Osteocyte (in vitro differentiated cells): ENCODE measurements around the gene CDH4. TPM values are rescaled to one million over a fixed set of nuclear protein-coding genes. Genes with fewer than 3 reads are reported as not detected.

Source experiments
- DNase-seq: peaks from one replicate; pipeline ENCODE4 v3.0.0; 2021; ENCODE audit warnings: mixed read lengths; ENCODE audit not compliant: unreplicated experiment; ENCODE audit errors: extremely low spot score
- H3K27ac Mint-ChIP-seq: one replicate; pipeline ENCODE4 v1.8.0; 2021; ENCODE audit warnings: mild to moderate bottlenecking, mixed read lengths; ENCODE audit not compliant: unreplicated experiment
- H3K27me3 Mint-ChIP-seq: one replicate; pipeline ENCODE4 v1.8.0; 2021; ENCODE audit warnings: mixed read lengths; ENCODE audit not compliant: unreplicated experiment
- H3K36me3 Mint-ChIP-seq: one replicate; pipeline ENCODE4 v1.8.0; 2021; ENCODE audit warnings: mixed read lengths; ENCODE audit not compliant: unreplicated experiment
- H3K4me1 Mint-ChIP-seq: one replicate; pipeline ENCODE4 v1.8.0; 2021; ENCODE audit warnings: mixed read lengths; ENCODE audit not compliant: unreplicated experiment
- H3K4me3 Mint-ChIP-seq: one replicate; pipeline ENCODE4 v1.8.0; 2021; ENCODE audit warnings: mild to moderate bottlenecking, moderate library complexity, mixed read lengths; ENCODE audit not compliant: unreplicated experiment
- H3K9me3 Mint-ChIP-seq: one replicate; pipeline ENCODE4 v1.8.0; 2021; ENCODE audit warnings: mixed read lengths; ENCODE audit not compliant: unreplicated experiment
- total RNA-seq: library from RNA; stranded (reverse); gene quantifications from 2 replicates; pipeline ENCODE4 v1.2.1, GENCODE V29; 2021
- TF ChIP-seq, protein P1 (sequence below): fragments of 200-600 bp; sonication (generic); IDR thresholded peaks from 2 replicates; pipeline ENCODE4 v1.5.0; 2021; ENCODE audit warnings: antibody characterized with exemption, mild to moderate bottlenecking, moderate library complexity

The CDH4 gene
- total RNA-seq, 1 donor from 2014 or later, result 1.3 TPM

DNA sequence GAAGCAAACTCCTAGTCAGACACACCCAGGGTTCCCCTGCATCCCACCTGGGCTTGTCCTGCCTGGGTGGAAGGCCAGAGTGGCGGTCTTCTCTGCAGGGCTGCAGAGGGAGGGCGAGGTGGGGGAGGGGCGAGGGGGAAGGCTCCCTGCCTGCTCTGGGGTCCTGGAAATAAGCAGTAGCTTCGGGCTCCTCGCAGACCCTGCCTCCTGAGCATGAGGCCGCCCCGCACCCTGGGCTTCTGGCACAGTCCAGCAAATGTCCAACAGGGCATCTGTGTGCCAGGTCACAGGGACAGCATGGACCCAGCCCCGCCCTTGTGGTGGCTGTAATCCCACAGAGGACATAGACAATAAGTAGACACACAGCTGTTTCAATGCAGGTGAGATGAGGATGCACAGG, 619.9 kb downstream of the CDH4 start:
- no peaks in the 10 kb centered on the region for H3K4me1 Mint-ChIP-seq
- no peak for DNase-seq
- TF ChIP-seq, protein P1, sequence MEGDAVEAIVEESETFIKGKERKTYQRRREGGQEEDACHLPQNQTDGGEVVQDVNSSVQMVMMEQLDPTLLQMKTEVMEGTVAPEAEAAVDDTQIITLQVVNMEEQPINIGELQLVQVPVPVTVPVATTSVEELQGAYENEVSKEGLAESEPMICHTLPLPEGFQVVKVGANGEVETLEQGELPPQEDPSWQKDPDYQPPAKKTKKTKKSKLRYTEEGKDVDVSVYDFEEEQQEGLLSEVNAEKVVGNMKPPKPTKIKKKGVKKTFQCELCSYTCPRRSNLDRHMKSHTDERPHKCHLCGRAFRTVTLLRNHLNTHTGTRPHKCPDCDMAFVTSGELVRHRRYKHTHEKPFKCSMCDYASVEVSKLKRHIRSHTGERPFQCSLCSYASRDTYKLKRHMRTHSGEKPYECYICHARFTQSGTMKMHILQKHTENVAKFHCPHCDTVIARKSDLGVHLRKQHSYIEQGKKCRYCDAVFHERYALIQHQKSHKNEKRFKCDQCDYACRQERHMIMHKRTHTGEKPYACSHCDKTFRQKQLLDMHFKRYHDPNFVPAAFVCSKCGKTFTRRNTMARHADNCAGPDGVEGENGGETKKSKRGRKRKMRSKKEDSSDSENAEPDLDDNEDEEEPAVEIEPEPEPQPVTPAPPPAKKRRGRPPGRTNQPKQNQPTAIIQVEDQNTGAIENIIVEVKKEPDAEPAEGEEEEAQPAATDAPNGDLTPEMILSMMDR, result no peak
- H3K4me3 Mint-ChIP-seq, result no peak overlapping the region
- H3K9me3 Mint-ChIP-seq, result peaks cover 5% of the 10 kb centered on the region
- H3K27ac Mint-ChIP-seq, result no peak overlapping the region
- no peaks in the 10 kb centered on the region for H3K27me3 Mint-ChIP-seq
- H3K36me3 Mint-ChIP-seq, result no peaks in the 10 kb centered on the region

DNA sequence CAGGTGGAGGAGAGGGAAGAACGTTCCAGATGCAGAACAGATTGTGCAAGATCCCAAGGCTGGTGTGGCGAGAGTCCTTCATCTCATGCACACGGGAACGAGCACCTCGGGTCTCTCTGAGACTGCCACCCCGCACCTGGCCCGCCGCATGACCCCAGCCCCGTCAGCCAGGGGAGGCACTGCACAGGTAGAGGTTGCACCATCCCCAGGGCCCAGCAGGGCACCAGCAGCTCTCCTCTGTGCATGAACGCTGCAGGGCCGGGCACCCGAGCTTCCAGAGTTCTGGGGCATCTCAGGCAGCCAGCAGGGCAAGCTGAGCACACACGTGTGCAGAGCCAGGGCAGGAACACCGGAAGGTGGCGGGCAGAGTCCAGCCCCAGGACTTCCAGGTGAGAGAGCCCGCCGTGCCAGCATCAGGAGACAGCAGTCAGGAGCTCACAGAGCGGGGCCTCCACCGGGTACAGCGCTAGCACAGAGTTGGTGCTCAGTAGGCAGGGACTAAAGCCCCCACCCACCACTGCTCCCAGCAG, 620.4 kb downstream of the CDH4 start:
- Mint-ChIP-seq H3K27me3 (no peaks in the 10 kb centered on the region), H3K4me1 (no peaks in the 10 kb centered on the region), H3K4me3 (no peak overlapping the region), H3K36me3 (no peaks in the 10 kb centered on the region), H3K27ac (no peak overlapping the region), H3K9me3 (peaks cover 5% of the 10 kb centered on the region)
- TF ChIP-seq, protein P1, result no peak
- no peak for DNase-seq

DNA sequence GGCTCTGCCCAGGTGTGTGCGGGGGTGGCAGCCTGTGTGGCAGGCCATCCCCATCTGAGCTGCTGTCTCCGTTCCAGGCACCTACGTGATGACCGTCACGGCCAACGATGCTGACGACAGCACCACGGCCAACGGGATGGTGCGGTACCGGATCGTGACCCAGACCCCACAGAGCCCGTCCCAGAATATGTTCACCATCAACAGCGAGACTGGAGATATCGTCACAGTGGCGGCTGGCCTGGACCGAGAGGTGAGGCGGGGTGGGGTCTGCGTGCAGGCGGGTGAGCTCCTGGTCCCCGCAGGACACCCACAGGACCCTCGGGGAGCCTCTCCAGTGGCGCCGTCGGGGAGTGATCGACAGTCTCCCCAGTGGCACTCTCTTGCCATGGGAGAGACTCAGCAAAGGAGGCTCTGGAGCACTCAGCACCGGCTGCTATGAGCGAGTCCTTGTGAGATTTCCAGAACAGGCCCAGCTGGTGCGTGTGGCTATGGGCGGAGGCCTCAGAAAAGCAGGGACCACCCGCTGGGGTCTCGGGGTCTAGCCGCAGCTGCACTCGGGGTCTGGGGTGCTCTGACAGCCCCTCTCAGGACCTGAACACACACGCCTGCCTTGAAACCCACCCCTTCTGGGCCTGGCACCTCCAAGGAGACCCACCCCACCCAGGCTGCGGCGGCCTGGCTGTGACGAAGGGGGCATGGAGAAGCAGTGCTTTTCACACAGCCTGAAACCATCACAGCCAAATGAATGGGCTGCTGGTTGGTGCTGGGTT, 621.8 kb downstream of the CDH4 start:
- Mint-ChIP-seq H3K4me3 (no peak overlapping the region), H3K4me1 (no peaks in the 10 kb centered on the region), H3K27me3 (no peaks in the 10 kb centered on the region), H3K36me3 (no peaks in the 10 kb centered on the region), H3K27ac (no peak overlapping the region), H3K9me3 (peaks cover 5% of the 10 kb centered on the region)
- DNase-seq, result no peak
- TF ChIP-seq, protein P1, result no peak

DNA sequence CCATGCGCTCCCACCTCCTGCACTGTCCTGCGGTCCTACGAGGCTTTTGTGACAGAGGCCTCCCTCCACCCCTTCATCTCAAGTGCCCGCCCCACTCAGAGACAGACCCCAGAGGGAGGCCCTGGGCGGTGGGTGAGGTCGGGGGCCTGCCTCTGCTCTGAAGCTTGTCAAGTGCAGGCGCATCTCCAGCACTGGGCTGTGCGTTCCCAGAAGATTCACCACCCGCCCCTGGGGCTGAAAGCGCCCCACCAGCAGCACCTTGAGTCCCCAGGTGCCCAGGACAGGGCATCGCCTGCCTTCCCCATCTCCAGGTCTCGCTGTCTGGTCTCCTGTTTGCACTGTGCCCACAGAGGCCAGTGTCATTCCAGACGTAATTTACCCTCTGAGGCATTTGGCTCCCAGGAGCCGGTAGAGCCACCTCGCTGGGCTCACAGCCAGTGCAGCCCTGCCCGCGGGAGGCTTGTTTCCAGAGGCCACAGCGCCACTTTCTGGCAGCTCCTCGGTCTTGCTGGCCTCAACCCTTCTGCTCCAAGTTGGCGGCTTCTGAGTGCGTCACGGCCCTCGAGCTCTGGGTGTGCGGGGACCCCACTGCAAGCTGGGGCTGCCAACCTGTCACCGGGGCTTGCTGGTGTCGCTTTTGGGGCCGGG, 622.5 kb downstream of the CDH4 start:
- no peak overlapping the region for H3K27ac Mint-ChIP-seq
- no peak for DNase-seq
- no peak overlapping the region for H3K4me3 Mint-ChIP-seq
- H3K27me3 Mint-ChIP-seq, result no peaks in the 10 kb centered on the region
- TF ChIP-seq, protein P1, result no peak
- no peaks in the 10 kb centered on the region for H3K36me3 Mint-ChIP-seq
- H3K4me1 Mint-ChIP-seq, result no peaks in the 10 kb centered on the region
- peaks cover 5% of the 10 kb centered on the region for H3K9me3 Mint-ChIP-seq

DNA sequence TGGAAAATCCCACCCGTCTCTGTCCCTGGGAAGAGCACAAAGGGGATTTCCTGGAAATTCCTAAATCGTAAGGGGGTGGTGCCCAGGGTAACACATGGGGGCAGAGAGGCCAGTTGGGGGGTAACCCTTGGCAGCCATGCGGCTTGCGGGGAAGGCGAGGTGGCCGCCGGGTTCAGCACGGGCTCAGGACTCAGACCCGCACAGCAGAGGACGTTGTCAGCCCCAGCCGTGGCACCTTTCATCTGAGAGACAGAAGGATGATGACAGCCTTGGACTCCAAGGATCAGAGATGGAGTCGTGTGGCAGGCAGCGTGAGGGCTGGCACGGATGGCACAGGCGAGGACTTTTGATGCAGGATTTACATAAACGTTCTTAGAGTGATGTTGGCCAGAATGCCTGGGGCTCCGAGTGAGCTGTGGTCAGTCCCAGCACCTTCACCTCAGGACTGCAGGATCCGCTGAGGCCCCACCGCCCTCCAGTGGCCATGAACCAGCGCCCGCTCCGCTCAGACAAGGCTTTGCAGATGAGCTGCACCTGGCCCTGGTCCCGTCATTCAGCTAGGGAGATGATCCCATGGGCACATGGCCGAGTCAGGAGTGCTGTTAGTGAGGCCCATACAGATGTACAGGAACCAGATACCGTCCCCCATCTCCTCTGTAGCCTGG, 623.3 kb downstream of the CDH4 start:
- no peaks in the 10 kb centered on the region for H3K4me1 Mint-ChIP-seq
- H3K27ac Mint-ChIP-seq, result no peak overlapping the region
- H3K4me3 Mint-ChIP-seq, result no peak overlapping the region
- DNase-seq, result no peak
- TF ChIP-seq, protein P1, result no peak
- H3K27me3 Mint-ChIP-seq, result no peaks in the 10 kb centered on the region
- no peaks in the 10 kb centered on the region for H3K36me3 Mint-ChIP-seq
- H3K9me3 Mint-ChIP-seq, result peaks cover 5% of the 10 kb centered on the region
